ENCODE results near the gene SRSF2.

DNA sequence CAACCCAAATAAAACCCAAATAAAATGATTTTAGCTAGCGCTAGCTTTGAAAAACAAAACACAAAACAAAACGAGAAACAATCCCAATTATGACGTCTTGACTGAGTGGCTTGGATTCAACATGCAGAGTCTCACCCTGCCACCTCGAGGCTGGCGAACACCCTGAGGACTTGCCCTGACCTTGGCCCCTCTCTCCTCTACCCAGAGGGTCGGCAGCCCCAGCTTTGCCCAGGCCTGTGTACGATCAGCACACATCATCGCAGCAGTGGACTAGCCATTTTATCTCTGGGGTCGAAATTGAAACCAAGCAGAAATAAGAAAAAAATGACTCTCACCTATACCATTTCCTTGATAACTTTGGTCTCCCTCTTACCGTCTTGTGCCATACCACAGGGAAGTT lies 15.7 kb downstream of the SRSF2 start:
- TF ChIP-seq, protein P1, sequence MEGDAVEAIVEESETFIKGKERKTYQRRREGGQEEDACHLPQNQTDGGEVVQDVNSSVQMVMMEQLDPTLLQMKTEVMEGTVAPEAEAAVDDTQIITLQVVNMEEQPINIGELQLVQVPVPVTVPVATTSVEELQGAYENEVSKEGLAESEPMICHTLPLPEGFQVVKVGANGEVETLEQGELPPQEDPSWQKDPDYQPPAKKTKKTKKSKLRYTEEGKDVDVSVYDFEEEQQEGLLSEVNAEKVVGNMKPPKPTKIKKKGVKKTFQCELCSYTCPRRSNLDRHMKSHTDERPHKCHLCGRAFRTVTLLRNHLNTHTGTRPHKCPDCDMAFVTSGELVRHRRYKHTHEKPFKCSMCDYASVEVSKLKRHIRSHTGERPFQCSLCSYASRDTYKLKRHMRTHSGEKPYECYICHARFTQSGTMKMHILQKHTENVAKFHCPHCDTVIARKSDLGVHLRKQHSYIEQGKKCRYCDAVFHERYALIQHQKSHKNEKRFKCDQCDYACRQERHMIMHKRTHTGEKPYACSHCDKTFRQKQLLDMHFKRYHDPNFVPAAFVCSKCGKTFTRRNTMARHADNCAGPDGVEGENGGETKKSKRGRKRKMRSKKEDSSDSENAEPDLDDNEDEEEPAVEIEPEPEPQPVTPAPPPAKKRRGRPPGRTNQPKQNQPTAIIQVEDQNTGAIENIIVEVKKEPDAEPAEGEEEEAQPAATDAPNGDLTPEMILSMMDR (IDR thresholded peaks at IDR 0.05): no peak
- TF ChIP-seq ZFX (IDR thresholded peaks at IDR 0.05; ENCODE audit: borderline replicate concordance): no peak

All from 22Rv1 (cell line).